A549 (cell line): Measurements from ENCODE around the gene PTPN1. TPM values are rescaled to one million over a fixed set of nuclear protein-coding genes. Genes with fewer than 3 reads are reported as not detected.

Experiments
- ATAC-seq, 2 experiments: fragments of 200-7000 bp in 1 of 2; fragments of >200 bp in 1 of 2; cut with Nextera tagmentation in 1 of 2; cut with Tn5 transposase in 1 of 2; 3 replicates each; pipeline versions ENCODE4 v1.8.0 to v1.9.1; 2018 to 2020; ENCODE audit warnings: mild to moderate bottlenecking in 1 of 2, moderate library complexity in 1 of 2
- CTCF ChIA-PET: fragments of 300-600 bp; sonication (Branson Sonifier 250); formaldehyde crosslinking; extraction: SDS; loops from one replicate; lab custom pipeline; 2021; ENCODE audit warnings: antibody characterized with exemption, inconsistent platforms; lab: Yijun Ruan, JAX
- POLR2A ChIA-PET: fragments of 350-600 bp; formaldehyde crosslinking; extraction: SDS; loops from one replicate; lab custom pipeline; 2021; ENCODE audit warnings: antibody characterized with exemption, inconsistent platforms; lab: Yijun Ruan, JAX
- DNase-seq, 2 experiments: peaks; one replicate each; pipeline versions ENCODE4 v3.0.0 to v3.0.0-alpha.2; 2011 to 2016; ENCODE audit warnings: low read depth in 1 of 2, low spot score in 1 of 2
- FAIRE-seq: peaks from 2 replicates; lab custom pipeline; 2011; peaks lifted over from hg19 to GRCh38; lab: Jason Lieb, UNC
- H3K27ac ChIP-seq, 2 experiments: fragments of >200 bp; sonication (Bioruptor Twin); formaldehyde crosslinking; 3 replicates each; pipeline ENCODE4 v1.5.1; 2016 to 2017
- H3K4me1 ChIP-seq: fragments of >200 bp; sonication (Bioruptor Twin); formaldehyde crosslinking; 3 replicates; pipeline ENCODE4 v1.6.1; 2016
- H3K4me2 ChIP-seq: fragments of >200 bp; sonication (Bioruptor Twin); formaldehyde crosslinking; 3 replicates; pipeline ENCODE4 v1.6.1; 2016
- H3K4me3 ChIP-seq: fragments of >200 bp; sonication (Bioruptor Twin); formaldehyde crosslinking; 3 replicates; pipeline ENCODE4 v1.5.1; 2016
- H3K9me3 ChIP-seq: fragments of >200 bp; sonication (Bioruptor Twin); formaldehyde crosslinking; 3 replicates; pipeline ENCODE4 v1.6.1; 2016
- BHLHE40 ChIP-seq: IDR thresholded peaks from 2 replicates; pipeline ENCODE4 v1.6.1; 2012; ENCODE audit warnings: low read depth, low read length, inconsistent platforms
- CBX2 ChIP-seq: fragments of 200-600 bp; sonication (generic); IDR thresholded peaks from 2 replicates; pipeline ENCODE4 v1.6.1; 2016; ENCODE audit warnings: low read depth, mild to moderate bottlenecking, borderline replicate concordance
- CHD4 ChIP-seq: fragments of 200-600 bp; sonication (generic); IDR thresholded peaks from 2 replicates; pipeline ENCODE4 v1.6.1; 2016; ENCODE audit warnings: antibody characterized with exemption, mild to moderate bottlenecking, borderline replicate concordance
- EHF ChIP-seq: fragments of 250-450 bp; sonication (Bioruptor Pico); IDR thresholded peaks from 2 replicates; pipeline ENCODE4 v1.5.0; 2020; ENCODE audit warnings: mild to moderate bottlenecking
- ESRRA ChIP-seq: fragments of 150-350 bp; IDR thresholded peaks from 2 replicates; pipeline ENCODE4 v1.6.1; 2014; ENCODE audit warnings: mild to moderate bottlenecking, low read length, borderline replicate concordance
- GATA3 ChIP-seq: IDR thresholded peaks from 2 replicates; pipeline ENCODE4 v1.6.1; 2012; ENCODE audit warnings: borderline replicate concordance
- HDAC2 ChIP-seq: fragments of 200-600 bp; sonication (generic); IDR thresholded peaks from 2 replicates; pipeline ENCODE4 v1.6.1; 2016
- HEYL ChIP-seq: fragments of 250-450 bp; sonication (Bioruptor Pico); IDR thresholded peaks from 2 replicates; pipeline ENCODE4 v1.8.0; 2021; ENCODE audit warnings: mild to moderate bottlenecking, moderate library complexity
- HOXA7 ChIP-seq: fragments of 250-450 bp; sonication (Bioruptor Pico); IDR thresholded peaks from 2 replicates; pipeline ENCODE4 v1.5.0; 2020; ENCODE audit warnings: mild to moderate bottlenecking, moderate library complexity
- HOXB13 ChIP-seq: fragments of 250-450 bp; sonication (Bioruptor Pico); IDR thresholded peaks from 2 replicates; pipeline ENCODE4 v1.5.0; 2020; ENCODE audit warnings: low read depth, mild to moderate bottlenecking, moderate library complexity
- NPAS2 ChIP-seq: fragments of 250-450 bp; sonication (Bioruptor Pico); IDR thresholded peaks from 2 replicates; pipeline ENCODE4 v1.8.0; 2022; ENCODE audit warnings: mild to moderate bottlenecking, moderate library complexity, borderline replicate concordance
- NR3C1 ChIP-seq: fragments of >200 bp; sonication (Bioruptor Twin); formaldehyde crosslinking; IDR thresholded peaks from 3 replicates; pipeline ENCODE4 v1.6.1; 2017
- PHF8 ChIP-seq: fragments of 200-600 bp; sonication (generic); IDR thresholded peaks from 2 replicates; pipeline ENCODE4 v1.6.1; 2016; ENCODE audit warnings: low read depth, mild to moderate bottlenecking, antibody characterized with exemption, moderate library complexity, borderline replicate concordance
- POLR2A ChIP-seq: IDR thresholded peaks from 2 replicates; pipeline ENCODE4 v1.6.1; 2012; ENCODE audit warnings: mild to moderate bottlenecking, low read length
- POLR2AphosphoS2 ChIP-seq: conservative IDR thresholded peaks from 2 replicates; pipeline ENCODE4 v1.6.1; 2012; ENCODE audit warnings: low read length, improper control_type of control experiment, inconsistent platforms
- RAD21 ChIP-seq, 2 experiments: fragments of >200 bp in 1 of 2; sonication (Bioruptor Twin) in 1 of 2; formaldehyde crosslinking in 1 of 2; IDR thresholded peaks in 1 of 2; conservative IDR thresholded peaks in 1 of 2; 2 replicates in 1 of 2; 3 replicates in 1 of 2; pipeline ENCODE4 v1.6.1; 2012 to 2018; ENCODE audit warnings: inconsistent platforms in 1 of 2
- RARB ChIP-seq: fragments of 250-450 bp; sonication (Bioruptor Pico); IDR thresholded peaks from 2 replicates; pipeline ENCODE4 v1.8.0; 2021; ENCODE audit warnings: mild to moderate bottlenecking, moderate library complexity
- RCOR1 ChIP-seq: fragments of 150-350 bp; IDR thresholded peaks from 2 replicates; pipeline ENCODE4 v1.6.1; 2014; ENCODE audit warnings: antibody characterized with exemption, low read length, low read depth
- RFX5 ChIP-seq: fragments of 450-650 bp; IDR thresholded peaks from 2 replicates; pipeline ENCODE4 v1.7.1; 2014; ENCODE audit warnings: antibody characterized with exemption, mild to moderate bottlenecking, moderate library complexity
- RNF2 ChIP-seq: fragments of 200-600 bp; sonication (generic); IDR thresholded peaks from 2 replicates; pipeline ENCODE4 v1.6.1; 2016; ENCODE audit warnings: low read depth, mild to moderate bottlenecking, antibody characterized with exemption, moderate library complexity, borderline replicate concordance
- SMC3 ChIP-seq: fragments of >200 bp; sonication (Bioruptor Twin); formaldehyde crosslinking; IDR thresholded peaks from 3 replicates; pipeline ENCODE4 v1.6.1; 2018; ENCODE audit warnings: inconsistent platforms
- WGBS: methylation state at CpG from one replicate; pipeline ENCODE4 v1.1.6; 2017; ENCODE audit errors: missing lambda C conversion rate; 5-methylcytosine and 5-hydroxymethylcytosine counted together
- polyA plus RNA-seq, 4 experiments: library from polyadenylated mRNA; depleted of rRNA in 3 of 4; stranded (reverse); fragments of >200 nt; fragmentation: RNase III in 1 of 4; extraction: RNeasy Plus Mini Kit Qiagen cat#74134 plus additional on column Dnase treatment in 1 of 4; gene quantifications; 2 replicates in 3 of 4; 3 replicates in 1 of 4; pipeline ENCODE4 v1.2.3, GENCODE V29; 2011 to 2017
- TF ChIP-seq, protein P1 (sequence below): fragments of >200 bp; sonication (Bioruptor Twin); formaldehyde crosslinking; IDR thresholded peaks from 2 replicates; pipeline ENCODE4 v1.6.1; 2016
- TF ChIP-seq, protein P2 (sequence below): fragments of >200 bp; sonication (Bioruptor Twin); formaldehyde crosslinking; IDR thresholded peaks from 3 replicates; pipeline ENCODE4 v1.6.1; 2016
- TF ChIP-seq, protein P3 (sequence below): fragments of 200-600 bp; sonication (generic); IDR thresholded peaks from 2 replicates; pipeline ENCODE4 v1.6.1; 2016; ENCODE audit warnings: antibody characterized with exemption, mild to moderate bottlenecking, moderate library complexity
- TF ChIP-seq, protein P4 (sequence below): IDR thresholded peaks from 2 replicates; pipeline ENCODE4 v1.6.1; 2012; ENCODE audit warnings: low read depth, borderline replicate concordance
- TF ChIP-seq, protein P5 (sequence below): fragments of 150-350 bp; IDR thresholded peaks from 2 replicates; pipeline ENCODE4 v1.6.1; 2014; ENCODE audit warnings: low read depth, mild to moderate bottlenecking, low read length
- TF ChIP-seq, protein P6 (sequence below): IDR thresholded peaks from 2 replicates; pipeline ENCODE4 v1.6.1; 2012
- TF ChIP-seq, protein P7 (sequence below): fragments of >200 bp; sonication (Bioruptor Twin); formaldehyde crosslinking; IDR thresholded peaks from 3 replicates; pipeline ENCODE4 v1.5.1; 2016

The PTPN1 gene
- polyA plus RNA-seq, 2 of the 4 experiments (the other 2 are of a cell fraction) = 23.2 to 24.3 TPM

DNA sequence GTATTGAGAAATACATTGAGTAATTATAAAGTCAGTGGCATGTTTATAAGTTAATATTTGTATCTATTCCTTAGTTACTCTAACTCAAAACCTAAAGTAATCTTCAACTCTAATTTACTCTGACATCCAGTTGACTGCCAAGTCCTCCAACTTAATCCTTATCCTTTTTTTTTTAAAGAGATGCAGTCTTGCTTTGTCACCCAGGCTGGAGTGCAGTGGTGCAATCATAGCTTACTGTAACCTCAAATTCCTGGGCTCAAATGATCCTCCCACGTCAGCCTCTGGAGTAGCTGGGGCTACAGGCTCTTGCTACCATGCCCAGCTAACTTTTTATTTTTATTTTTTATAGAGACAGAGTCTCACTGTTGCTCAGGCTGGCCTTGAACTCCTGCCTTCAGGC lies 24.4 kb downstream of the PTPN1 start:
- Histone ChIP-seq H3K27ac (peak overlapping the region in 1 of 2 experiments; percentile 8; a peak in 1 of 6 replicates), H3K4me3 (no peak overlapping the region), H3K4me1 (peaks cover 19% of the 10 kb centered on the region; the same call in 2 of the 3 replicates), H3K4me2 (no peak overlapping the region), H3K9me3 (no peaks in the 10 kb centered on the region)
- no peak for TF ChIP-seq NR3C1
- no peak for TF ChIP-seq POLR2A
- no peak for TF ChIP-seq ESRRA
- TF ChIP-seq HDAC2 = no peak
- TF ChIP-seq, protein P1, sequence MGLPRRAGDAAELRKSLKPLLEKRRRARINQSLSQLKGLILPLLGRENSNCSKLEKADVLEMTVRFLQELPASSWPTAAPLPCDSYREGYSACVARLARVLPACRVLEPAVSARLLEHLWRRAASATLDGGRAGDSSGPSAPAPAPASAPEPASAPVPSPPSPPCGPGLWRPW = no peak
- no peak for TF ChIP-seq GATA3
- TF ChIP-seq, protein P2, sequence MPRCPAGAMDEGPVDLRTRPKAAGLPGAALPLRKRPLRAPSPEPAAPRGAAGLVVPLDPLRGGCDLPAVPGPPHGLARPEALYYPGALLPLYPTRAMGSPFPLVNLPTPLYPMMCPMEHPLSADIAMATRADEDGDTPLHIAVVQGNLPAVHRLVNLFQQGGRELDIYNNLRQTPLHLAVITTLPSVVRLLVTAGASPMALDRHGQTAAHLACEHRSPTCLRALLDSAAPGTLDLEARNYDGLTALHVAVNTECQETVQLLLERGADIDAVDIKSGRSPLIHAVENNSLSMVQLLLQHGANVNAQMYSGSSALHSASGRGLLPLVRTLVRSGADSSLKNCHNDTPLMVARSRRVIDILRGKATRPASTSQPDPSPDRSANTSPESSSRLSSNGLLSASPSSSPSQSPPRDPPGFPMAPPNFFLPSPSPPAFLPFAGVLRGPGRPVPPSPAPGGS = no peak
- TF ChIP-seq, protein P3, sequence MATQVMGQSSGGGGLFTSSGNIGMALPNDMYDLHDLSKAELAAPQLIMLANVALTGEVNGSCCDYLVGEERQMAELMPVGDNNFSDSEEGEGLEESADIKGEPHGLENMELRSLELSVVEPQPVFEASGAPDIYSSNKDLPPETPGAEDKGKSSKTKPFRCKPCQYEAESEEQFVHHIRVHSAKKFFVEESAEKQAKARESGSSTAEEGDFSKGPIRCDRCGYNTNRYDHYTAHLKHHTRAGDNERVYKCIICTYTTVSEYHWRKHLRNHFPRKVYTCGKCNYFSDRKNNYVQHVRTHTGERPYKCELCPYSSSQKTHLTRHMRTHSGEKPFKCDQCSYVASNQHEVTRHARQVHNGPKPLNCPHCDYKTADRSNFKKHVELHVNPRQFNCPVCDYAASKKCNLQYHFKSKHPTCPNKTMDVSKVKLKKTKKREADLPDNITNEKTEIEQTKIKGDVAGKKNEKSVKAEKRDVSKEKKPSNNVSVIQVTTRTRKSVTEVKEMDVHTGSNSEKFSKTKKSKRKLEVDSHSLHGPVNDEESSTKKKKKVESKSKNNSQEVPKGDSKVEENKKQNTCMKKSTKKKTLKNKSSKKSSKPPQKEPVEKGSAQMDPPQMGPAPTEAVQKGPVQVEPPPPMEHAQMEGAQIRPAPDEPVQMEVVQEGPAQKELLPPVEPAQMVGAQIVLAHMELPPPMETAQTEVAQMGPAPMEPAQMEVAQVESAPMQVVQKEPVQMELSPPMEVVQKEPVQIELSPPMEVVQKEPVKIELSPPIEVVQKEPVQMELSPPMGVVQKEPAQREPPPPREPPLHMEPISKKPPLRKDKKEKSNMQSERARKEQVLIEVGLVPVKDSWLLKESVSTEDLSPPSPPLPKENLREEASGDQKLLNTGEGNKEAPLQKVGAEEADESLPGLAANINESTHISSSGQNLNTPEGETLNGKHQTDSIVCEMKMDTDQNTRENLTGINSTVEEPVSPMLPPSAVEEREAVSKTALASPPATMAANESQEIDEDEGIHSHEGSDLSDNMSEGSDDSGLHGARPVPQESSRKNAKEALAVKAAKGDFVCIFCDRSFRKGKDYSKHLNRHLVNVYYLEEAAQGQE = no peak
- TF ChIP-seq CBX2 = no peak
- no peak for TF ChIP-seq HOXA7 (CRISPR knock-in tag)
- TF ChIP-seq EHF (CRISPR knock-in tag) = no peak
- no peak for TF ChIP-seq RCOR1
- no peak for TF ChIP-seq POLR2AphosphoS2
- no peak for ATAC-seq
- CTCF ChIA-PET = interaction anchor here (0.7 to 1.4 kb wide), 5 partner anchors 17 to 347 kb away, joined by 3 to 4 read pairs (median 3); no protein-coding TSS in a partner anchor
- WGBS = 78% methylated on average over 1 of the region's 1 CpG
- no peak for DNase-seq
- POLR2A ChIA-PET = no interaction called here
- no peak for FAIRE-seq

DNA sequence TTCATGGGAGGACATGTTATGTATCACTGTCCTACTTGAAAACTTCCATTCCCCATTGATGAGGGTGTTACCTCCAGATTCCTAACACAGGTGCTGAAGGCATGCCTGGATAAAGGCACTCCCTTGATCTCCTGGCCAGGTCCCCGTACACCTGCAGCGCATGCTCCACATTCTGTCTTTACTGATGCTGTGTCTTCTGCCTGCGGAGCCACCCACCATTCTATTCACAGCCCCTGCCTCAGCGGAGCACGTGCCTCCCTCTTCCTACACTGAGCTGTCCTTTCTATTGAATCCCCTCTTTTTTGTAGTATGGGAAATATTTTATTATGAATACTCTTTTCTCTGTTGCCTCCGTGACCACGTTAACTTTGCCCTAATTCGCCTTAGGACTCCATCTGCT lies 25.0 kb downstream of the PTPN1 start:
- no peaks in the 10 kb centered on the region for H3K9me3 ChIP-seq
- ATAC-seq (no peak), FAIRE-seq (no peak), DNase-seq (no peak)
- ChIA-PET POLR2A (interaction anchor here (0.9 kb wide), 1 partner anchor 25 kb away, joined by 3 read pairs; the partner anchor contains the start of gene PTPN1), CTCF (interaction anchor here (1.0 to 1.4 kb wide), 4 partner anchors 11 to 57 kb away, joined by 3 to 4 read pairs (median 3); no protein-coding TSS in a partner anchor)
- H3K4me3 ChIP-seq = no peak overlapping the region
- TF ChIP-seq, protein P4, sequence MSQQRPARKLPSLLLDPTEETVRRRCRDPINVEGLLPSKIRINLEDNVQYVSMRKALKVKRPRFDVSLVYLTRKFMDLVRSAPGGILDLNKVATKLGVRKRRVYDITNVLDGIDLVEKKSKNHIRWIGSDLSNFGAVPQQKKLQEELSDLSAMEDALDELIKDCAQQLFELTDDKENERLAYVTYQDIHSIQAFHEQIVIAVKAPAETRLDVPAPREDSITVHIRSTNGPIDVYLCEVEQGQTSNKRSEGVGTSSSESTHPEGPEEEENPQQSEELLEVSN = no peak
- no peak for TF ChIP-seq PHF8
- TF ChIP-seq POLR2AphosphoS2 = no peak
- no peak for TF ChIP-seq RCOR1
- TF ChIP-seq NPAS2 = no peak
- TF ChIP-seq HEYL (CRISPR knock-in tag) = no peak
- TF ChIP-seq, protein P5, sequence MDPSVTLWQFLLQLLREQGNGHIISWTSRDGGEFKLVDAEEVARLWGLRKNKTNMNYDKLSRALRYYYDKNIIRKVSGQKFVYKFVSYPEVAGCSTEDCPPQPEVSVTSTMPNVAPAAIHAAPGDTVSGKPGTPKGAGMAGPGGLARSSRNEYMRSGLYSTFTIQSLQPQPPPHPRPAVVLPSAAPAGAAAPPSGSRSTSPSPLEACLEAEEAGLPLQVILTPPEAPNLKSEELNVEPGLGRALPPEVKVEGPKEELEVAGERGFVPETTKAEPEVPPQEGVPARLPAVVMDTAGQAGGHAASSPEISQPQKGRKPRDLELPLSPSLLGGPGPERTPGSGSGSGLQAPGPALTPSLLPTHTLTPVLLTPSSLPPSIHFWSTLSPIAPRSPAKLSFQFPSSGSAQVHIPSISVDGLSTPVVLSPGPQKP = no peak
- no peak for TF ChIP-seq CHD4
- no peak for TF ChIP-seq RFX5
- TF ChIP-seq RARB (CRISPR knock-in tag) = no peak
- TF ChIP-seq HDAC2 = no peak
- no peak for TF ChIP-seq RAD21 (conservative IDR thresholded peaks at IDR 0.05 in 1 of 2, IDR thresholded peaks at IDR 0.05 in 1 of 2)
- TF ChIP-seq BHLHE40 = no peak
- TF ChIP-seq, protein P6, sequence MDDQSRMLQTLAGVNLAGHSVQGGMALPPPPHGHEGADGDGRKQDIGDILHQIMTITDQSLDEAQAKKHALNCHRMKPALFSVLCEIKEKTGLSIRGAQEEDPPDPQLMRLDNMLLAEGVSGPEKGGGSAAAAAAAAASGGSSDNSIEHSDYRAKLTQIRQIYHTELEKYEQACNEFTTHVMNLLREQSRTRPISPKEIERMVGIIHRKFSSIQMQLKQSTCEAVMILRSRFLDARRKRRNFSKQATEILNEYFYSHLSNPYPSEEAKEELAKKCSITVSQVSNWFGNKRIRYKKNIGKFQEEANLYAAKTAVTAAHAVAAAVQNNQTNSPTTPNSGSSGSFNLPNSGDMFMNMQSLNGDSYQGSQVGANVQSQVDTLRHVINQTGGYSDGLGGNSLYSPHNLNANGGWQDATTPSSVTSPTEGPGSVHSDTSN = no peak
- TF ChIP-seq, protein P7, sequence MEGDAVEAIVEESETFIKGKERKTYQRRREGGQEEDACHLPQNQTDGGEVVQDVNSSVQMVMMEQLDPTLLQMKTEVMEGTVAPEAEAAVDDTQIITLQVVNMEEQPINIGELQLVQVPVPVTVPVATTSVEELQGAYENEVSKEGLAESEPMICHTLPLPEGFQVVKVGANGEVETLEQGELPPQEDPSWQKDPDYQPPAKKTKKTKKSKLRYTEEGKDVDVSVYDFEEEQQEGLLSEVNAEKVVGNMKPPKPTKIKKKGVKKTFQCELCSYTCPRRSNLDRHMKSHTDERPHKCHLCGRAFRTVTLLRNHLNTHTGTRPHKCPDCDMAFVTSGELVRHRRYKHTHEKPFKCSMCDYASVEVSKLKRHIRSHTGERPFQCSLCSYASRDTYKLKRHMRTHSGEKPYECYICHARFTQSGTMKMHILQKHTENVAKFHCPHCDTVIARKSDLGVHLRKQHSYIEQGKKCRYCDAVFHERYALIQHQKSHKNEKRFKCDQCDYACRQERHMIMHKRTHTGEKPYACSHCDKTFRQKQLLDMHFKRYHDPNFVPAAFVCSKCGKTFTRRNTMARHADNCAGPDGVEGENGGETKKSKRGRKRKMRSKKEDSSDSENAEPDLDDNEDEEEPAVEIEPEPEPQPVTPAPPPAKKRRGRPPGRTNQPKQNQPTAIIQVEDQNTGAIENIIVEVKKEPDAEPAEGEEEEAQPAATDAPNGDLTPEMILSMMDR = no peak
- TF ChIP-seq HOXB13 (CRISPR knock-in tag) = no peak
- no peak for TF ChIP-seq SMC3
- TF ChIP-seq RNF2 = no peak
- H3K27ac ChIP-seq = no peak overlapping the region
- WGBS = 92% methylated on average over 8 of the region's 8 CpGs
- H3K4me2 ChIP-seq = no peak overlapping the region
- peaks cover 19% of the 10 kb centered on the region; the same call in 2 of the 3 replicates for H3K4me1 ChIP-seq
